ENCODE data around the gene LRP6. TPM values are rescaled to one million over a fixed set of nuclear protein-coding genes. Genes with fewer than 3 reads are reported as not detected.

Gene LRP6
- total RNA-seq, 1 experiment from 2014 or later = 72.8 TPM

- no peak for ATAC-seq
- H3K27me3 Mint-ChIP-seq (ENCODE audit: low read depth) = no peaks in the 10 kb centered on the region
- no peak overlapping the region for H3K27ac Mint-ChIP-seq
- CTCF ChIA-PET = interaction anchor here (1.4 kb wide), 1 partner anchor 161 kb away, joined by 3 read pairs; no protein-coding TSS in a partner anchor
- H3K36me3 Mint-ChIP-seq = peaks cover 16% of the 10 kb centered on the region
- H3K9me3 Mint-ChIP-seq = no peaks in the 10 kb centered on the region
- no peak overlapping the region for H3K4me3 Mint-ChIP-seq
- DNase-seq (ENCODE audit: low spot score) = no peak
- POLR2A ChIA-PET = no interaction called here
- H3K4me1 Mint-ChIP-seq = peaks cover 11% of the 10 kb centered on the region
- no peak for TF ChIP-seq TP53 (CRISPR knock-in tag; IDR thresholded peaks at IDR 0.05)
- TF ChIP-seq ZNF219 (CRISPR knock-in tag; IDR thresholded peaks at IDR 0.05; ENCODE audit: borderline replicate concordance) = no peak
- TF ChIP-seq NR2C2 (CRISPR knock-in tag; IDR thresholded peaks at IDR 0.05) = no peak
- no peak for TF ChIP-seq E2F1 (CRISPR knock-in tag; IDR thresholded peaks at IDR 0.05)
- TF ChIP-seq IRF2 (CRISPR knock-in tag; IDR thresholded peaks at IDR 0.05; ENCODE audit: borderline replicate concordance, low read depth) = no peak
- TF ChIP-seq MAX (CRISPR knock-in tag; IDR thresholded peaks at IDR 0.05) = no peak
- TF ChIP-seq MYBL2 (CRISPR knock-in tag; IDR thresholded peaks at IDR 0.05) = no peak
- TF ChIP-seq JUN (CRISPR knock-in tag; IDR thresholded peaks at IDR 0.05) = no peak
- no peak for TF ChIP-seq FOXP4 (CRISPR knock-in tag; IDR thresholded peaks at IDR 0.05)
- no peak for TF ChIP-seq NFYB (CRISPR knock-in tag; conservative IDR thresholded peaks at IDR 0.05; ENCODE audit: low read depth)
- TF ChIP-seq USF1 (CRISPR knock-in tag; IDR thresholded peaks at IDR 0.05) = no peak
- no peak for TF ChIP-seq MXD4 (CRISPR knock-in tag; IDR thresholded peaks at IDR 0.05; ENCODE audit: borderline replicate concordance)
These were observed 100.1 kb downstream of the LRP6 start for GRCh38 chr12:12166751-12167150.

- peaks cover 36% of the 10 kb centered on the region for H3K36me3 Mint-ChIP-seq
- ChIA-PET CTCF (no interaction called here), POLR2A (no interaction called here)
- no peak for DNase-seq (ENCODE audit: low spot score)
- no peak for ATAC-seq
- TF ChIP-seq FOXP4 (CRISPR knock-in tag; IDR thresholded peaks at IDR 0.05) = no peak
- TF ChIP-seq ZNF138 (CRISPR knock-in tag; conservative IDR thresholded peaks at IDR 0.05) = no peak
- no peak for TF ChIP-seq ZNF263 (CRISPR knock-in tag; IDR thresholded peaks at IDR 0.05; ENCODE audit: low read depth)
- no peak for TF ChIP-seq ARID4B (CRISPR knock-in tag; IDR thresholded peaks at IDR 0.05; ENCODE audit: borderline replicate concordance)
- TF ChIP-seq TCF7 (CRISPR knock-in tag; IDR thresholded peaks at IDR 0.05; ENCODE audit: low read depth) = no peak
- TF ChIP-seq E2F5 (CRISPR knock-in tag; IDR thresholded peaks at IDR 0.05) = no peak
- no peak for TF ChIP-seq ESRRA (CRISPR knock-in tag; IDR thresholded peaks at IDR 0.05; ENCODE audit: borderline replicate concordance)
- no peak for TF ChIP-seq TEAD4 (CRISPR knock-in tag; IDR thresholded peaks at IDR 0.05)
- no peak for TF ChIP-seq GRHL2 (CRISPR knock-in tag; IDR thresholded peaks at IDR 0.05; ENCODE audit: insufficient replicate concordance, severe bottlenecking)
- H3K4me3 Mint-ChIP-seq = no peak overlapping the region
- no peak overlapping the region for H3K27ac Mint-ChIP-seq
- H3K4me1 Mint-ChIP-seq = peaks cover 2% of the 10 kb centered on the region; the same call in 1 of the 2 replicates
- no peaks in the 10 kb centered on the region for H3K9me3 Mint-ChIP-seq
- H3K27me3 Mint-ChIP-seq (ENCODE audit: low read depth) = no peaks in the 10 kb centered on the region
These were observed 106.9 kb downstream of the LRP6 start for GRCh38 chr12:12159988-12160387.

All from WTC11 (cell line).